ENCODE measurements around the gene SUN1. TPM values are rescaled to one million over a fixed set of nuclear protein-coding genes. Genes with fewer than 3 reads are reported as not detected.

The SUN1 gene
- total RNA-seq, 1 donor from 2014 or later = 183 TPM

GRCh38 chr7:881441-882234, 49.4 kb downstream of the SUN1 start:
- intact Hi-C loops (cut with micrococcal nuclease) = no loop called here
- DNase-seq = no peak
- Histone ChIP-seq H3K27ac (replicated peaks) (no peak overlapping the region), H3K4me3 (no peak overlapping the region), H3K27me3 (ENCODE audit: low read depth) (no peaks in the 10 kb centered on the region), H3K36me3 (peaks cover 12% of the 10 kb centered on the region), H3K4me1 (peaks cover 92% of the 10 kb centered on the region), H3K9me3 (replicated peaks) (no peaks in the 10 kb centered on the region)
- TF ChIP-seq CTCF (IDR thresholded peaks at IDR 0.05; ENCODE audit: borderline replicate concordance) = no peak

DNA sequence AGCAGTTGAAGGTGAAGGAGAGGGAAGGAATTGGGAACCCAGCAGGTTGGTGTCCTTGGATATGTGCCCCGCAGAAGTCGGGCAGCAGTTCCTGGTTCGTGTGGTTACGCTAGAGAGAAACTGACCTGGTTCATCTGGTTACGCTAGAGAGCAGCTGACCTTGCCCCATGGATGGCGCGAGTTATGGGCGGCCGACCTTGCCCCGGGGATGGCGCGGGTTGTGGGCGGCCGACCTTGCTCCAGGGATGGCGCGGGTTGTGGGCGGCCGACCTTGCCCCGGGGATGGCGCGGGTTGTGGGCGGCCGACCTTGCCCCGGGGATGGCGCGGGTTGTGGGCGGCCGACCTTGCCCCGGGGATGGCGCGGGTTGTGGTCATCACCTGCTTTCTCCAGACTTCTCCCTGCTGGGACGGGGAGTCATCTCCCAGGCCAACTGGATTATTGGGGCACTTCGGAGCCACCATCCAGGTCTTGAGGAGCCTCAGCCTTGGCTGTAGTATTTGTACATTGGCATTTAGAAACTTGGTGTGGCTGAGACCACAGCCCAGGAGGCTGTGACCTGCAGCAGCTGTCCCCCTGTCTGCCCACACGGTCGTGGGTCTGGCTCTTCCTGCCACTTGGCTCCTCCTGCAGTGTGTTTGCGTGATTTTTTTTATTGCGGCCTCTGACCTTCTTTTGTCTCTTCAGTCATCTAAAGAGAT, 50.2 kb downstream of the SUN1 start:
- H3K9me3 ChIP-seq (replicated peaks) = no peaks in the 10 kb centered on the region
- peaks cover 97% of the 10 kb centered on the region for H3K4me1 ChIP-seq
- peaks cover 21% of the 10 kb centered on the region for H3K36me3 ChIP-seq
- H3K27ac ChIP-seq (replicated peaks) = peak overlapping the region; percentile 45
- peak; percentile 13 for DNase-seq
- H3K27me3 ChIP-seq (ENCODE audit: low read depth) = no peaks in the 10 kb centered on the region
- intact Hi-C loops (cut with micrococcal nuclease) = no loop called here
- no peak overlapping the region for H3K4me3 ChIP-seq
- no peak for TF ChIP-seq CTCF (IDR thresholded peaks at IDR 0.05; ENCODE audit: borderline replicate concordance)

- no peaks in the 10 kb centered on the region for H3K27me3 ChIP-seq (ENCODE audit: low read depth)
- intact Hi-C loops (cut with micrococcal nuclease) = no loop called here
- peak overlapping the region; percentile 45 for H3K27ac ChIP-seq (replicated peaks)
- DNase-seq = peak; percentile 16
- TF ChIP-seq CTCF (IDR thresholded peaks at IDR 0.05; ENCODE audit: borderline replicate concordance) = no peak
- no peaks in the 10 kb centered on the region for H3K9me3 ChIP-seq (replicated peaks)
- peaks cover 92% of the 10 kb centered on the region for H3K4me1 ChIP-seq
- no peak overlapping the region for H3K4me3 ChIP-seq
- peaks cover 29% of the 10 kb centered on the region for H3K36me3 ChIP-seq
Observed at GRCh38 chr7:883055-884021, 51.1 kb downstream of the SUN1 start.

DNA sequence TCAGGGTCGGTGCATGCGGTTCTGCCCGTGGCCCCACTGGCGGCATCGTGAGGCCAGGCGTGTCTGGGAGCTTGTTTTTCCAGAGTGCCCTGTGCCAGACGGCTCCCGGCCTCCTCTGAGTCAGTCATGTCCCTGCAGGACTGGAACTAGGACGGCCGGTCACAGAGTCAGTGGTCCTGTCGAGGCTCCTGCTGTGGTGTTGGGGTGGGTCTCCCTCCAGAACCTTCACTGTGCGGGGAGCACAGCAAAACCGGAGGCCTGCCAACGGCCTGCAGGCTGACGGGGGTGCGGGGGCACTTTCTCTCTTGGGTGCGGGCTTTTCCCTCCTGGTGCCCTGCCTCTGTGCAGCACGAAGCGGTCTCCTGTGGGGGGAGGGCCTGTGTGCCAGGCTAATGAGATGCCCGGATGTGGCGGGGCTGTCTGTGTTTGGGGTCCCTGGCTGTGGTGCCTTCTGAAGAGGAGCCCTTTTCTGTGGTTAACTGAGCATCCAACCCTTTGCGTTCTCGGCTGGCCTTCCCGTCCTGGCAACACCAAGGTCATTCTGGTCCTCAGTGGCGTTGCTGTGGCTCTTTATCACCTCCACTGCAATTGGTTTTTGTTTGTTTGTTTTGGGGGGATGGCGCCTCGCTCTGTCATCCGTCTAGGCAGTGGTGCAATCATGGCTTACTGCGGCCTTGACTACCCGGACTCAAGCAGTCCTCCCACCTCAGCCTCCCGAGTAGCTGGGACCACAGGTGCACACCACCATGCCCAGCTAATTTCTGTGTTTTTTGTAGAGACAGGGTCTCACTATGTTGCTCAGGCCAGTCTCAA, 52.1 kb downstream of the SUN1 start:
- intact Hi-C loops (cut with micrococcal nuclease) = no loop called here
- peak; percentile 13 for DNase-seq

More for the DNA sequence above, 52.1 kb downstream of the SUN1 start:
- Histone ChIP-seq H3K4me1 (peaks cover 82% of the 10 kb centered on the region), H3K27ac (replicated peaks) (no peak overlapping the region), H3K4me3 (no peak overlapping the region), H3K9me3 (replicated peaks) (no peaks in the 10 kb centered on the region), H3K36me3 (peaks cover 34% of the 10 kb centered on the region), H3K27me3 (ENCODE audit: low read depth) (no peaks in the 10 kb centered on the region)
- no peak for TF ChIP-seq CTCF (IDR thresholded peaks at IDR 0.05; ENCODE audit: borderline replicate concordance)
